ENCODE results near the gene C17orf114.

C17orf114 gene

GRCh38 chr17:4788159-4788806 lies 13.8 kb downstream of the C17orf114 start:
- no peak for DNase-seq (ENCODE audit: low read depth)

- DNase-seq (ENCODE audit: low read depth), result no peak
These were observed 15.6 kb downstream of the C17orf114 start for GRCh38 chr17:4786516-4786915.

GRCh38 chr17:4786106-4786511 lies 16.0 kb downstream of the C17orf114 start, which contains the start of gene VMO1:
TSS of gene VMO1 (minus strand) at chr17:4786364. CDS start at chr17:4786352, 12 bp downstream.
- no peak for DNase-seq (ENCODE audit: low read depth)

GRCh38 chr17:4785311-4786105 lies 16.6 kb downstream of the C17orf114 start:
- no peak for DNase-seq (ENCODE audit: low read depth)

- DNase-seq (ENCODE audit: low read depth), result no peak
These were observed 19.5 kb downstream of the C17orf114 start for GRCh38 chr17:4782652-4783051.

GRCh38 chr17:4780325-4780955 lies 21.7 kb downstream of the C17orf114 start:
- DNase-seq (ENCODE audit: low read depth), result no peak

GRCh38 chr17:4777969-4778760 lies 24.0 kb downstream of the C17orf114 start:
- DNase-seq (ENCODE audit: low read depth), result no peak

- DNase-seq (ENCODE audit: low read depth), result no peak
These were observed 29.9 kb downstream of the C17orf114 start for GRCh38 chr17:4772235-4772613.

GRCh38 chr17:4771519-4772234 lies 30.5 kb downstream of the C17orf114 start, which contains the start of gene TM4SF5:
TSS of gene TM4SF5 (plus strand) at chr17:4771886. CDS start at chr17:4771923, 37 bp downstream.
- DNase-seq (ENCODE audit: low read depth), result no peak

GRCh38 chr17:4769628-4770027 lies 32.5 kb downstream of the C17orf114 start:
- no peak for DNase-seq (ENCODE audit: low read depth)

GRCh38 chr17:4768298-4768697 lies 33.8 kb downstream of the C17orf114 start:
- no peak for DNase-seq (ENCODE audit: low read depth)

GRCh38 chr17:4766723-4767122 lies 35.4 kb downstream of the C17orf114 start:
- DNase-seq (ENCODE audit: low read depth), result no peak

- DNase-seq (ENCODE audit: low read depth), result no peak
These were observed 35.9 kb downstream of the C17orf114 start for GRCh38 chr17:4766201-4766600.

- DNase-seq (ENCODE audit: low read depth), result no peak
These were observed 37.5 kb downstream of the C17orf114 start for GRCh38 chr17:4764595-4764994.

GRCh38 chr17:4759776-4760236 lies 42.3 kb downstream of the C17orf114 start:
- no peak for DNase-seq (ENCODE audit: low read depth)

GRCh38 chr17:4753392-4753791 lies 48.7 kb downstream of the C17orf114 start:
- no peak for DNase-seq (ENCODE audit: low read depth)

GRCh38 chr17:4751932-4752331 lies 50.2 kb downstream of the C17orf114 start:
- DNase-seq (ENCODE audit: low read depth), result no peak

Data from stimulated activated CD8-positive, alpha-beta memory T cell treated with anti-CD3 and anti-CD28 coated beads, Interleukin-7, amount 100 ng/mL, for 24 hours (primary cell).